Fibroblast of the aortic adventitia (primary cell): ENCODE results near the gene KCTD13. TPM values are rescaled to one million over a fixed set of nuclear protein-coding genes. Genes with fewer than 3 reads are reported as not detected.

ENCODE experiments used
- DNase-seq: peaks from one replicate; pipeline ENCODE4 v3.0.0-alpha.2; 2010; ENCODE audit warnings: low read depth
- H3K4me3 ChIP-seq: 2 replicates; pipeline ENCODE4 v1.5.1; 2011; ENCODE audit warnings: low read depth, mild to moderate bottlenecking, control low read depth, low read length, moderate library complexity
- CTCF ChIP-seq: IDR thresholded peaks from 2 replicates; pipeline ENCODE4 v1.5.1; 2011; ENCODE audit warnings: mild to moderate bottlenecking, low read length, control low read depth, inconsistent platforms; ENCODE audit not compliant: insufficient read depth
- total RNA-seq: library from RNA; depleted of rRNA; stranded (reverse); fragments of >200 nt; gene quantifications from 2 replicates; pipeline ENCODE4 v1.2.3, GENCODE V29; 2012; ENCODE audit warnings: low replicate concordance

Gene KCTD13
- 12.5 and 41.9 TPM in 2 replicates for total RNA-seq

- H3K4me3 ChIP-seq, result peak within 1 kb of the TSS; percentile 95
- peak; percentile 76 for DNase-seq
- no peak for TF ChIP-seq CTCF
These were observed at the start of gene KCTD13 for GRCh38 chr16:29925781-29926710. Gene KCTD13, minus strand, starts transcription at chr16:29926226. Its CDS starts 193 bp downstream, at chr16:29926033.

GRCh38 chr16:29975134-29975538 lies 49.1 kb upstream of the KCTD13 start:
- DNase-seq, result no peak
- no peak for TF ChIP-seq CTCF

DNA sequence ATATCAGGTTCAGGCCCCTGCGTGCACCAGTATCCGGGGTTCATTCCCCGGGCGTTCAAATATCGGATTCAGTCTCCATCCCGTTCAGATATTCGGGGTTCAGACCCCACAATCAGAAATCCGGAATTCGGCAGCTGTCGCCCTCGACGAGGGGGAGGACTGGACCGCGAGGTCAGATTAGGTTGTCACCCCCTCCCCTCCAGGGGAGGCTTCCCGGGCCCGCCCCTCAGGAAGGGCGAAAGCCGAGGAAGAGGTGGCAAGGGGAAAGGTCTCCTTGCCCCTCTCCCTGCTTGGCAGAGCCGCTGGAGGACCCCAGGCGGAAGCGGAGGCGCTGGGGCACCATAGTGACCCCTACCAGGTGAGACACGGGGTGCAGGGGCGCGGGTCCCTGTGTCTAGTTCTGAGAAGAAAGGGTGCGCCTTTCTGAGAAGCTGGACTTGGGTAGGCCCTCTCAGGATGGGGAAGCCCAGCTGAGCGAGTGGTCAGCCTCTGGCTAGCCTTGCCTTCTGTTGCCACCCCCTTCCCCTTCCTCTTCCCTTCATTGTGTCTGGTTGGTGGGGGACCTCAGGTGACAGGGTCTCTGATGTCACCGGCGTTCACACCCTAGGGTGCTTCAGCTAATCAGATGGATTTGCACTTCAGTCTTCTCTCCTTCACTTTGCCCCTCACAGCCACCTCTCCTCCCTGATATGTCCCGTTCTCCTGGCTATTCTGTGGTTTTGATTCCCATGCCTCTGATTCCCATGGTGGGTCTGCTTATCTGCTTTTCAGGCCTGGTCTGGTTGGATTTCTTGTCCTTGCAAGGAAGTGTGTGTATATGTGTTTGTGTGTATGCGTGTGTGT lies 48.5 kb upstream of the KCTD13 start:
- no peak for TF ChIP-seq CTCF
- peak overlapping the region; percentile 92 for H3K4me3 ChIP-seq
- peak; percentile 16 for DNase-seq

More at GRCh38 chr16:29975134-29975538, 49.1 kb upstream of the KCTD13 start:
- H3K4me3 ChIP-seq, result peak overlapping the region; percentile 92

DNA sequence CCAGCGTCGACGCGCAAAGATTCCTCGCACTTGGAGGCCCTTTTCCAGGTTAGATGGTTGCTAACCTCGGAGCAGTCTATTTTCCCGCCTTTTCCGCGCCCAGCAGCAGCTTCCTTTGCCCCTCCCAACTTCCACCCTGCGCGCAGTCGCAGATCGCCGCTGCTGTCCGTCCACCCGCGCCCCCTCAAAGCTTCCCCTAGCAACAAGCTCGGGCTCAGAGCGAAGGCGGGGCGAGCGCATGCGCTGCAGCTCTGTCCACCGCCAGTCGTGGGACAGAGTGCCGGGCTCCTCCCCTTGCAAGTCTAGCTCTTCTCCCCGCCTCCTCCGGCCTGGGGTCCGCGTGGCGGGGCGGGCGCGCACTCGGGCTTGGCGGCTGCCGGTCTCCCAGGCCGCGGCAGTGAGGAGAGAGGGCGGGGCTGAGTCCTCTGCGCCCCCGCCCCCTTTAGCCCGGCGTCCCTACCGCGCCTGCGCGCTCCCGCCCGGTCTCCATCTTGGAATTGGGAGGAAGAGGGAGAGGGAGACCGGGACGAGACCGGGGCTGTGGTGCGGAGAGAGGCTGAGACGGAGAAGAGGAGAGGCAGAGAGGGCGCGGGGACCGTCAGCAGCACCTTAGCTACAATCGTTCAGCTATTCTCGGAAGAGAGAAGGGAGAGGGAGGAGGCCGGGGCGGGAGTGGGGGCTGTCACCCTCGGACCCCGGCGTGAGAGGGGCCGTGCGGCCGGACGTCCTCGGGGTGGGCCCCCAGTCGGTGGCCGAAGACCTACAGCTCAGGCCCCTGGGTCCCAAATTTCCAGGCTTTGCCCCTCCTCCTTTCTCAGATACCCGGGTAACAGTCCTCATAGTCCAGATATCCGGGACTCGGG lies 47.6 kb upstream of the KCTD13 start, which contains the start of gene TAOK2:
Gene TAOK2, plus strand, starts transcription at position 485 of the 863 bp plus-strand sequence. CDS start 3,905 bp downstream, outside the sequence.
- peak within 1 kb of the TSS; percentile 92 for H3K4me3 ChIP-seq
- no peak for TF ChIP-seq CTCF
- peak; percentile 99 for DNase-seq

DNA sequence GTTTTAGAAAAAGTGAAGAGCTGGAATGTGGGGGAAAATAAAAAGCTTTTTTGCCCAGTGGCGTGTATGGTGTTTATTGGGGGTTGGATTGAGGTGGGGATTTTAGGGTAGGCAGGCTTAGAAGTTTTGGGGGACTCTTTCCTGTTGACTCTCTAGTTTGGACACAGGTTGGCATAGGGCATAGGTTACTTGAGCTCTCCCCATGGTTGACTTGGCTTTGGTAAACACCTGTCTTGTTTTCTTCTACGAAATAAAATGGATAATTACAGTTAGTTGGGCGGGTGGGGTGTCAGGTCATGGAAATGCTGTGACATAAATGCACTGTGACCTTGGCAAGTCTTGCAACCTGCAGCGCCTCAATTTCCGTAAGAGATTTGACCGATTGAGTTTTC lies 47.0 kb upstream of the KCTD13 start:
- no peak for TF ChIP-seq CTCF
- DNase-seq, result no peak
- H3K4me3 ChIP-seq, result no peak overlapping the region

GRCh38 chr16:29972500-29972899 lies 46.5 kb upstream of the KCTD13 start:
- H3K4me3 ChIP-seq, result no peak overlapping the region
- no peak for DNase-seq
- TF ChIP-seq CTCF, result no peak
